Smooth muscle cell (in vitro differentiated cells): ENCODE measurements around the gene CACNG5. TPM values are rescaled to one million over a fixed set of nuclear protein-coding genes. Genes with fewer than 3 reads are reported as not detected.

Source experiments
- DNase-seq: peaks from one replicate; lab custom pipeline; 2025; ENCODE audit not compliant: unreplicated experiment; lab: John Stamatoyannopoulos, UW
- H2AFZ ChIP-seq: fragments of 200-600 bp; sonication (generic); 2 replicates; pipeline ENCODE4 v1.6.0; 2016; ENCODE audit warnings: antibody characterized with exemption, low read depth, mild to moderate bottlenecking
- H3F3A ChIP-seq: fragments of 200-600 bp; sonication (generic); 2 replicates; pipeline ENCODE4 v1.6.0; 2017; ENCODE audit warnings: antibody characterized with exemption, low read depth
- H3K27ac ChIP-seq: fragments of 200-600 bp; sonication (generic); 2 replicates; pipeline ENCODE4 v1.5.1; 2016; ENCODE audit warnings: low read depth, mild to moderate bottlenecking
- H3K27me3 ChIP-seq: fragments of 200-600 bp; sonication (generic); 2 replicates; pipeline ENCODE4 v1.6.1; 2016; ENCODE audit warnings: low read depth, mild to moderate bottlenecking
- H3K36me3 ChIP-seq: fragments of 200-600 bp; sonication (generic); 2 replicates; pipeline ENCODE4 v1.5.1; 2016; ENCODE audit warnings: low read depth
- H3K4me1 ChIP-seq: fragments of 200-600 bp; sonication (generic); 2 replicates; pipeline ENCODE4 v1.5.1; 2016; ENCODE audit warnings: low read depth
- H3K4me2 ChIP-seq: fragments of 200-600 bp; sonication (generic); 2 replicates; pipeline ENCODE4 v1.6.0; 2016; ENCODE audit warnings: mild to moderate bottlenecking
- H3K4me3 ChIP-seq: fragments of 200-600 bp; sonication (generic); 2 replicates; pipeline ENCODE4 v1.5.1; 2016; ENCODE audit warnings: mild to moderate bottlenecking
- H3K79me2 ChIP-seq: fragments of 200-600 bp; sonication (generic); 2 replicates; pipeline ENCODE4 v1.6.0; 2016; ENCODE audit warnings: low read depth, mild to moderate bottlenecking
- H3K9ac ChIP-seq: fragments of 200-600 bp; sonication (generic); 2 replicates; pipeline ENCODE4 v1.6.0; 2016; ENCODE audit warnings: low read depth
- H3K9me3 ChIP-seq: fragments of 200-600 bp; sonication (generic); replicated peaks from 2 replicates; pipeline ENCODE4 v1.5.1; 2016; ENCODE audit warnings: low read depth
- H4K20me1 ChIP-seq: fragments of 200-600 bp; sonication (generic); 2 replicates; pipeline ENCODE4 v1.6.0; 2016; ENCODE audit warnings: low read depth
- WGBS: methylation state at CpG from one replicate; pipeline ENCODE4 v1.1.7; 2016; ENCODE audit warnings: low lambda C conversion rate; 5-methylcytosine and 5-hydroxymethylcytosine counted together
- polyA plus RNA-seq: library from polyadenylated mRNA; unstranded; fragments of >200 nt; fragmentation: Nextera tagmentation; extraction: Ambion mirVana; gene quantifications from 2 replicates; pipeline ENCODE4 v1.2.1, GENCODE V29; 2016
- total RNA-seq: library from RNA; depleted of rRNA; stranded (reverse); fragments of >200 nt; gene quantifications from 2 replicates; pipeline ENCODE4 v1.2.3, GENCODE V29; 2014
- TF ChIP-seq, protein P1 (sequence below): fragments of 200-600 bp; sonication (generic); IDR thresholded peaks from 2 replicates; pipeline ENCODE4 v1.5.1; 2017; ENCODE audit warnings: borderline replicate concordance, mild to moderate bottlenecking, antibody characterized with exemption; ENCODE audit not compliant: insufficient read depth, poor library complexity, severe bottlenecking

The CACNG5 gene
- total and polyA plus RNA-seq, 2 experiments from 2014 or later: not detected

DNA sequence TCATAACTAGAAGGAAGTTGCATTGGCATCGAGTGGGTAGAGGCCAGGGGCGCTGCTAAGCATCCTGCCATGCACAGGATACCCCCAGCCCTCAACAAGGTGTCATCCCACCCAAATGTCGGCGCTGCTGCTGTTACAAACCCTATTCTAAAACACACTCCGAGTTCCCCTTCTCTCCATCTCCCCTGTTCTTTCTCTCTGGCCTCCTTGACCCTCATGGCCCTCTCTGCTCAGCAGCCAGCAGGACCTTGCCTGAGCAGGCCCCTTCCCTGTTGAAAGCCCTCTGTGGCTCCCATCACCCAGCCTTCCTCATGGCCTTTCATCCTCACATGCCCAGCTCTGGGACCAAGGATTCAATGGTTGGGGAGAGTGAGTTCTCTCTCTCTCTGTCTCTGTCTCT lies 22.3 kb upstream of the CACNG5 start:
- WGBS: 90% methylated on average over 5 of the region's 5 CpGs
- no peaks in the 10 kb centered on the region for H4K20me1 ChIP-seq
- H3K27me3 ChIP-seq: no peaks in the 10 kb centered on the region
- no peaks in the 10 kb centered on the region for H3K9me3 ChIP-seq
- no peak overlapping the region for H3K27ac ChIP-seq
- no peaks in the 10 kb centered on the region for H3F3A ChIP-seq
- H2AFZ ChIP-seq: no peak overlapping the region
- no peaks in the 10 kb centered on the region for H3K79me2 ChIP-seq
- no peaks in the 10 kb centered on the region for H3K36me3 ChIP-seq
- no peaks in the 10 kb centered on the region for H3K4me1 ChIP-seq
- H3K4me3 ChIP-seq: no peak overlapping the region
- no peak for DNase-seq
- no peak overlapping the region for H3K4me2 ChIP-seq
- no peak overlapping the region for H3K9ac ChIP-seq
- TF ChIP-seq, protein P1, sequence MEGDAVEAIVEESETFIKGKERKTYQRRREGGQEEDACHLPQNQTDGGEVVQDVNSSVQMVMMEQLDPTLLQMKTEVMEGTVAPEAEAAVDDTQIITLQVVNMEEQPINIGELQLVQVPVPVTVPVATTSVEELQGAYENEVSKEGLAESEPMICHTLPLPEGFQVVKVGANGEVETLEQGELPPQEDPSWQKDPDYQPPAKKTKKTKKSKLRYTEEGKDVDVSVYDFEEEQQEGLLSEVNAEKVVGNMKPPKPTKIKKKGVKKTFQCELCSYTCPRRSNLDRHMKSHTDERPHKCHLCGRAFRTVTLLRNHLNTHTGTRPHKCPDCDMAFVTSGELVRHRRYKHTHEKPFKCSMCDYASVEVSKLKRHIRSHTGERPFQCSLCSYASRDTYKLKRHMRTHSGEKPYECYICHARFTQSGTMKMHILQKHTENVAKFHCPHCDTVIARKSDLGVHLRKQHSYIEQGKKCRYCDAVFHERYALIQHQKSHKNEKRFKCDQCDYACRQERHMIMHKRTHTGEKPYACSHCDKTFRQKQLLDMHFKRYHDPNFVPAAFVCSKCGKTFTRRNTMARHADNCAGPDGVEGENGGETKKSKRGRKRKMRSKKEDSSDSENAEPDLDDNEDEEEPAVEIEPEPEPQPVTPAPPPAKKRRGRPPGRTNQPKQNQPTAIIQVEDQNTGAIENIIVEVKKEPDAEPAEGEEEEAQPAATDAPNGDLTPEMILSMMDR: no peak

DNA sequence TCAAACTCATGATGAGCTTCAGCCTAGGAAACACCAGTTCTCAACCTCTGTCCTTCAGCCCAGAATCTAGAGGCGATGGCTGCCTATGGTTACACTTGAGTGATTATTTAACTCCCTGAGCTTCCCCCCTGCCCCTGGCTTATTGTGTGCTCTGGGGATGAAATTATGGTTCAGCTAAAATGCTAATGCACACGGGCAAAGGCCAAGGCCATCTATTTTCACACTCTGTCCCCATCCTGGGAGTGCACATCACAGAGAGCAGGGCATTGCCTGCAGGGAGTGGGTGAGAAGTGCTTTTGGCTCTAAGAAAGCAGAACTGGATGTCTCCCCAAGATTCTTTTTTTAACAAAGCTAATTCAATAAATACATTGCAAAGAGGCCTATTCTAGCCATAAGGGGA lies 21.6 kb upstream of the CACNG5 start:
- TF ChIP-seq, protein P1: no peak
- WGBS: 69% methylated on average over 2 of the region's 2 CpGs
- Histone ChIP-seq H3K9ac (no peak overlapping the region), H3K79me2 (no peaks in the 10 kb centered on the region), H3K27ac (no peak overlapping the region), H3K4me3 (no peak overlapping the region), H3K9me3 (no peaks in the 10 kb centered on the region), H3K4me1 (no peaks in the 10 kb centered on the region), H3K4me2 (no peak overlapping the region), H3K36me3 (no peaks in the 10 kb centered on the region), H3F3A (no peaks in the 10 kb centered on the region), H4K20me1 (no peaks in the 10 kb centered on the region), H2AFZ (no peak overlapping the region), H3K27me3 (no peaks in the 10 kb centered on the region)
- DNase-seq: no peak

- H3K4me2 ChIP-seq: no peak overlapping the region
- no peak overlapping the region for H3K27ac ChIP-seq
- no peaks in the 10 kb centered on the region for H3K36me3 ChIP-seq
- H3K9ac ChIP-seq: no peak overlapping the region
- H2AFZ ChIP-seq: no peak overlapping the region
- H3K79me2 ChIP-seq: no peaks in the 10 kb centered on the region
- H3K9me3 ChIP-seq: no peaks in the 10 kb centered on the region
- no peaks in the 10 kb centered on the region for H3F3A ChIP-seq
- TF ChIP-seq, protein P1: no peak
- no peaks in the 10 kb centered on the region for H3K27me3 ChIP-seq
- DNase-seq: no peak
- no peaks in the 10 kb centered on the region for H4K20me1 ChIP-seq
- H3K4me3 ChIP-seq: no peak overlapping the region
- no peaks in the 10 kb centered on the region for H3K4me1 ChIP-seq
- WGBS: 88% methylated on average over 6 of the region's 6 CpGs
These were observed 20.9 kb upstream of the CACNG5 start for GRCh38 chr17:66814026-66814425.

- Histone ChIP-seq H3K4me1 (no peaks in the 10 kb centered on the region), H3K36me3 (no peaks in the 10 kb centered on the region), H4K20me1 (no peaks in the 10 kb centered on the region), H3K9me3 (no peaks in the 10 kb centered on the region), H3K27me3 (no peaks in the 10 kb centered on the region), H3K9ac (no peak overlapping the region), H3K4me2 (no peak overlapping the region), H3K4me3 (no peak overlapping the region), H3K27ac (no peak overlapping the region), H2AFZ (no peak overlapping the region), H3F3A (no peaks in the 10 kb centered on the region), H3K79me2 (no peaks in the 10 kb centered on the region)
- WGBS: 70% methylated on average over 5 of the region's 5 CpGs
- TF ChIP-seq, protein P1: no peak
- DNase-seq: no peak
These were observed 20.3 kb upstream of the CACNG5 start for GRCh38 chr17:66814570-66814969.
